NCI-H2196 (cell line): Measurements from ENCODE around the gene USP32.

Experiments
- DNase-seq: peaks from one replicate; lab custom pipeline; 2025; ENCODE audit not compliant: unreplicated experiment; lab: John Stamatoyannopoulos, UW

Gene USP32

GRCh38 chr17:60139438-60140285 lies 252.3 kb downstream of the USP32 start:
- DNase-seq = no peak

DNA sequence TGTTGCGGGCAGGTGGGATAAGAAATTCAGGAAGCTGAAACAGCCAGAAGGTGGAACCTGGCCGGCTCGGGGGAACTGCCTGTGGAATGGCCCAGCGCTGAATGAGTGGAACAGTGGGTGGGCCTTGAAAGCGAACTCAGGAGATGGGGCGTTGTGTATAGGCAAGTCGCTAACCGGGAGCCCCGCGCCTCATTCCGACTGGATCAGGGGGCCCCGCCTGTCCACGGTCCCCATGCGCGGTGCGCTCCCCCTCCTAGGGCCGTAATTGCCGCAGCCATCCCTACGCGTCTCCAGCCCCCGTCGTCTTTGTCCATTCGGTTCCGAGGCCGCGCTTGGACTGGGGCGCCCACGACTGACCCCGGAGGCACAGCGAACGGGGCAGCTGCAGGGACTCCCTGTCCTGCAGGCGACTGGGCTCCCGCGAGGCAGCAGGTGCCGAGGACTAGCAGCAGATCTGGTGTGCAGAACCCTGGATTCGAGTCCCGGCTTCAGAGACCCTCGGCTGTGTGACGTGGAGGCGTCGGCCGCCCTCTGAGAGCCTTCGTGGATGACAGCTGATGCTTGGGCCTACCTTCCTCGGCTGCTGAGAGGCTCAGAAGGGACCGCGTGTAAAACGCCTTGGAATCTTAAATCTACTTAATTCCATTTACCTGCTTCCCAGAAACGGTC lies 253.0 kb downstream of the USP32 start:
- no peak for DNase-seq

DNA sequence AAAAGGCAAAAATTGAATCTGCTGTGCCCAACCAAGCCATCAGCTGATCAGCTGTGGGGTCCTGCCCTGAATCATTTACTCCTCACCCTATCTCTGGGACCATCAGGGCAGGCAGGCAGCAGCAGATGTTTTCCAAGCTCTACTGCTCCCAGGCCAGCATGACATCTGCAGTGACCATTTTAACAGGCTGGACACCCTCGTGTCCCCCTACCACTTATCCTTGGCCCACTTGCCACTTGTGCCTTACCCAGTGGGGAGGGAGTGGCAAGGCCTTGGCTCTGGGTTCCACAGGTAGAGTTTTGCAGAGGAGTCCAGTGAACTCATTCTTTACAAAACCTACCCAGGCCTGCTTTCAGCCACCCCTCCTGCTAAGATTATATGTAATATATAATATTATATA lies 254.2 kb downstream of the USP32 start:
- no peak for DNase-seq

- no peak for DNase-seq
These were observed 255.8 kb downstream of the USP32 start for GRCh38 chr17:60135951-60136666.

DNA sequence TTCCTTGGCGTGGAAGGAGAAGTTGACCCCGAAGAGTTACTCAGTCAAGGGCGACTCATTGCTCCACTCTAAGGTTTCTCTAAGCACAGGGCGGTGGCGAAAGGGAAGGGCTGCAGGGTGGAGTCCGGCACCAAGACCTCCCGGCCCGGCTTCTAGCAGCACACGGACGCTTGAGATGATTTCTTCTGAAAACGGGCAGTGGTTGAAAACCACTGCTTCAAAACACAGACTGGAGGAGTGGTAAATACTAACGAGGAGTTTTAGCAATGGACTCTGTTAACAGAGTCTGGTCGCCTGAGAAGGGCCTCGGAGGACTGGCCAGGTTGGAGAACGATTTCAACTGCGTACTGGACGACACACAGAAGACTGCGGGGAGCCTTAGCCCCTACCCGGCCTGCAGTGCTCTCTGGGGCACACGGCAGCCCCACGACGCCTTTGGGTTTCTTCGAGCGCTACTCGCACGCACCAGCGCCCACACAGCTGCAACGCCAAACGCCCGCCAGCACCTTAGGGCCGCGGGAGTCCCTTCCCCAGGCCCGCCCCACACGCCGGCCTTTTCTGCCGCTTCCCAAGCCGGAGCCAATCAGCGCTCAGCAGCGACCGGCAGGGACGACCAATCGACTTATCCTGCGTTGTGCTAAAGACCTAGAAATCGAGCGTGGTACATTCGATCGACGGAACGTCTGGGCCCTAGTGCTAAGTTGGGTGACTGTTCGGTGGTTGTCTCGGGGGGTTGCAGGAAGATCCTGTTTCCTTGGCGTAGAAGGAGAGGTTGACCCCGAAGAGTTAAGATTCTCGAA lies 256.6 kb downstream of the USP32 start:
- peak; percentile 94 for DNase-seq

GRCh38 chr17:60134396-60135150 lies 257.4 kb downstream of the USP32 start:
- DNase-seq = no peak

DNA sequence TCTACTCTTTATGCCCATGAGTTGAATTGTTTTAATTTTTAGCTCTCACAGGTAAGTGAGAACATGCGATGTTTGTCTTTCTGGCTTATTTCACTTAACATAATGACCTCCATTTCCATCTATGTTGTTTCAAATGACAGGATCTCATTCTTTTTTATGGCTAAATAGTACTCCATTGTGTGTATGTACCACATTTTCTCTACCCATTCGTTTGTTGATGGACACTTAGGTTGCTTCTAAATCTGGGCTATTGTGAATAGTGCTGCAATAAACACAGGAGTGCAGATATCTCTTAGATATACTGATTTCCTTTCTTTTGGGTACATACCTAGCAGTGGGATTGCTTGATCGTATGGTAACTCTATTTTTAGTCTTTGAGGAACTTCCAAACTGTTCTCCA lies 261.5 kb downstream of the USP32 start:
- no peak for DNase-seq

DNA sequence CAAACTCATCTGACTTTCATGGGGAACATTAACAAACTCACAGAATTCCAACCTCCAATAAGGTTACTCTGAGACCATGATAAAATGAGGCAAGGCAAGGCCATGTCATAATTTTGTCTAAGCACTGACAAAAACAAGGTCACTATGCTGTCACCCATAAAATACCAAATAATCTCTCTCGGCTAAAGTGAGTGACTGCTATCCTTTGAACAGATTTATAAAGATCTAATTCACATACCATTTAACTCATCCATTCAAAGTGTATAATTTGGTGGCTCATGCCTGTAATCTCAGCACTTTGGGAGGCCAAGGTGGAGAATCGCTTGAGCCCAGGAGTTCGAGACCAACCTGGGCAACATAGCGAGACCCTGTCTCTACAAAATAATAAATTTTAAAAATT lies 262.8 kb downstream of the USP32 start:
- DNase-seq = no peak
